ENCODE results near the gene SPG11. TPM values are rescaled to one million over a fixed set of nuclear protein-coding genes. Genes with fewer than 3 reads are reported as not detected.
"Not testable (repeated sequence)": the region's sequence is repeated elsewhere in the genome, so short reads cannot be mapped to it uniquely, and the experiment has no call there.

SPG11 gene
- polyA plus RNA-seq, 3 donors: 13.7 to 19.1 (median 17.8) TPM

DNA sequence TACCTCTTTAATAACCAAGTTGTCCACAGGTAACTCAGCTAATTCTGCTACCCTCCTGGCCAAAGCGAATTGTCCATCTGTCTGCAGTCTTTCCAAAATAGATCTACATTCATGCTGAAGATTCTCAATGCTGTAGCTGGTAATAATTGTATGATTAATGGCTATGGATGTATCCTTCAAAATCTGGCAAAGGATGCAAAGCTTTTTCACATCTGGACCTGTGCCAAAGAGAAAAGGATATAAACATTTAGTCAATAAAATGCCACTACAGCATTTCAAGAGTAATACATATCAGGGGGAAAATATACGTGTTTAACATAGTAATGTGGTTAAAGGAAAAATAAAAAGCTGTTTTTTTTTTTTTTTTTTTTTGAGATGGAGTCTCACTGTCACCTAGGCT is 77.8 kb downstream of the SPG11 start:
- whole genome bisulfite sequencing, 3 donors: 89 to 92% (median 91%) methylated on average over 2 of the region's 2 CpGs

GRCh38 chr15:44584162-44584749 is 79.2 kb downstream of the SPG11 start:
- 82 to 87% (median 86%) methylated on average over 5 of the region's 5 CpGs for WGBS, 3 donors
- H3K27ac ChIP-seq (ENCODE audit: low read depth, low read length): no peak overlapping the region

More for the DNA sequence above, 77.8 kb downstream of the SPG11 start:
- H3K27ac ChIP-seq (ENCODE audit: low read depth, low read length): no peak overlapping the region

DNA sequence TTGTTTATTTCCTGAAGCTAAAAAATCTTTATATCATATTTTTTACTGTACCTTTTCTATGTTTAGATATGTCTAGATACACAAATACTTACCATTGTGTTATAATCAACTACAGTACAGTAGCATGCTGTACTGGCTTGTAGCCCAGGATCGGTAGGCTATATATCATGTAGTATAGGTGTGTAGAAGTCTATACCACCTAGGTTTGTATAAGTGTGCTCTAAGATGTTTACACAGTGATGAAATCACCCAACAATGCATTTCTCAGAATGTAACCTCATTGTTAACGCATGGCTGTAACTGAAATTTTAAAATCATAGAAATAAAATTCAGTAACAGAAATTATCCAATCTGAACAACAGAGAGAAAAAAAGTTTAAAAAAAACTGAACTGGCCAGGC is 83.4 kb downstream of the SPG11 start:
- 85 to 96% (median 92%) methylated on average over 2 of the region's 2 CpGs for WGBS, 3 donors
- no peak overlapping the region for H3K27ac ChIP-seq (ENCODE audit: low read depth, low read length)

DNA sequence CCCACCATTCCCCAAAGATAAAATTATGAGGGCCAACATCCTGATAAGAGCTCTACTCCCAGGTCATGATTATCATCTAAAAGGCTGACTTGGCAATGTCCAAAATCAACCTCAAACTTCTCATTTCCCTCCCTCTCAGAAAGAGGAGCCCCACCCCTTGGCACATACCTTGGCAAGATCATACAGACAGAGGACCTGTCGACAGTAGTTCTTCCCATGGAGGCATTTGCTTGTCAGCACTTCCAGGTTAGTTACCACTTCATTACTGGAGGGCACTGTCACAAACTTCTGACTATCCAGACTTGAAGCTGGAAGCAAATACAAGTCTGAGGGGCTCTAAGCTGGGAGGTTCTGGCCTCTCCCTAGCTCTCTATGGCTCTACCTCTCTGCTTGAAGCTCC is 88.7 kb downstream of the SPG11 start:
- WGBS, 3 donors: 65 to 82% (median 76%) methylated on average over 1 of the region's 1 CpG

DNA sequence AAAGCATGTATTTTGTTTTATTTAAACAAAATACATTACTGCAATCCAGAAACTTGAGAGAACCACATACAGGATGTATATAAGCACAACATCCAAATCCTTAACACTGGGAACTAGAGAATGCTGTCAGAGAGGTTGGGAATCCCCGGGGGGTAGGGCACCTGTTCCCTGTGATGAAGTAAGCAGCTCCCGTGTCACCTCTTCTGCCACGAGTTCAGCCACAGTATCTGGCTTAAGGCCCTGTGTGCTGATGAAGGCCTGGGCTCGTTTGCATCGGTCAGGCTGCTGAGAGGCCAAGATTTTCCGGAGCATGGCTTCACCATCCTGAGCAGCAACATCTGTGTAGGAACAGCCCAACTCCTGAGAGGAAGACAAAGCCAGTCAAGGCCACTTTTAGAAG is 90.1 kb downstream of the SPG11 start:
- no peak overlapping the region for H3K27ac ChIP-seq (ENCODE audit: low read depth, low read length)
- 83 to 93% (median 87%) methylated on average over 6 of the region's 6 CpGs for whole genome bisulfite sequencing, 3 donors

More for the DNA sequence above, 88.7 kb downstream of the SPG11 start:
- no peak overlapping the region for H3K27ac ChIP-seq (ENCODE audit: low read depth, low read length)

- WGBS, 3 donors: 94 to 100% (median 96%) methylated on average over 4 of the region's 4 CpGs
- H3K27ac ChIP-seq (ENCODE audit: low read depth, low read length): no peak overlapping the region
Observed at GRCh38 chr15:44570361-44570760, 93.1 kb downstream of the SPG11 start.

DNA sequence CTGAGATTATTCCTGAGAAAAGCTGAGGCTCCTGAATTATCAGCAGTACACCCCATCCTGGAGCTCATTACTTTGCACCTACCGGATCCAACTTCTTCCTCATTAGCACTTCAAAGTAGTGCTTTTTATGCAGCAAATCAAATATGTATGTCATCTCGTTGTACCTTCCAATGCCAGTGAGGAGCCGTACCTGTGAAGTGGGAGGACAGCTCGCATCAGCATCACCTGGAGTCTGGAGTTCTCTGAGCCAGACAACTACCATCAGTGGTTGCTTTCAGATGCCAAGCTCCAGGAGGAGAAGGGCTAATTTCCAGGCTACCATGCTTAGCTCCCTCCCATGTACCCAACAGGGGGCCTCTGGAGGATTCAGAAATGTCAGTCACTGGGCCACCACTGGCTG is 94.1 kb downstream of the SPG11 start:
- H3K27ac ChIP-seq (ENCODE audit: low read depth, low read length): no peak overlapping the region
- WGBS, 3 donors: 97 to 98% (median 98%) methylated on average over 4 of the region's 4 CpGs

- WGBS, 3 donors: 80 to 85% (median 83%) methylated on average over 3 of the region's 3 CpGs
Observed at GRCh38 chr15:44568338-44568737, 95.1 kb downstream of the SPG11 start.

DNA sequence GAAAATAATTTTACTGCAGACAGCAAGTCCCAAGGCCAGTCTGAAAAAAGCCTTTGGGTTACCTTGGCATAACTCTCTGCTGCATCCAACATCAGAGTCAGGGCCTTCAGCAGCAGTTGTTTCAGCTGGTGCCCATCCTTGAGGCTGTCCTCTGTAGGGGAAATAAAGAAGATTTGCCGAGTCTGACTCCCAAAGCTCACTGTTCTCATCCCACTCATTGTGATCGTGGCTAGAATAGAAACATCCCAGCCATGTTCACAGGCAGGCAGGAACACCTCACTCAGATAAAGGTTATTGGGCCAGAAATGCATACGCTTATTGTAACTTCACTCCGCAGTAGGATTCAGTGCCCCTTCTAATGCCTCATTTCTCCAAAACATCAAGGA is 97.3 kb downstream of the SPG11 start:
- WGBS, 3 donors: 97 to 98% (median 98%) methylated on average over 4 of the region's 4 CpGs
- no peak overlapping the region for H3K27ac ChIP-seq (ENCODE audit: low read depth, low read length)

More at GRCh38 chr15:44568338-44568737, 95.1 kb downstream of the SPG11 start:
- H3K27ac ChIP-seq (ENCODE audit: low read depth, low read length): no peak overlapping the region

DNA sequence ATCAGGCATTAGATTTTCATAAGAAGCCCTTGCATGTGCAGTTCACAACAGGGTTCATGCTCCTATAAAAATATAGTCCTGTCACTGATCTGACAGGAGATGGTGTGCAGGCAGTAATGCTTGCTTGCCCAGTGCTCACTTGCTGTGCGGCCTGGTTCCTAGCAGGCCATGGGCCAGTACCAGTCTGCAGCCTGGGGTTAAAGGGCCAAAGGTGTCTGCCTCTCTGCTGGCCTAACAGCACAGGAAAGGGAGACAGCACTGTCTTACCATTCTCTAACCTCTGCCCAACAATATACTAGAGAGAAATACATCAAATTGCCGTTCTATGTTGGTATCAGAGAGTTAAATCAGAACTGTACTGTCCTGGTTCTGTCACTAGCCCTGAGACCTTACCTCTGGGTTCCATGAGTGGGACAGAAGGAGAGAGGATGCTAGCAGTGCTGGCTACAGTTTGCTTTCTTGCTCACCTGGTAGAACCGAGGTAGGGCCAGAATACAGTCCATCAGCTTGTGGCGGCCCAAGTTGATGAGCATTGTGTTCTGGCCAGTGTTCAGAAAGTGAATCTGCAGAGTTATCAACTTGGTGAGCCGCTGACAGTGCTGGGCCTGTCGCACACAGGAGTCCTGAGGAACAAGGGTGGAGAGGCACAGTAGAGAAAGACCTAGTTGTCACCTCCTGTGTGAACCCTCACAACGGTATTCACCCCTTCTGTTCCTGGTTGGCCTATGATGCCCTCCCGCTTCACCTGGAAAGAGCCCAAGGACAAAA is 97.9 kb downstream of the SPG11 start:
- H3K27ac ChIP-seq (ENCODE audit: low read depth, low read length): no peak overlapping the region
- WGBS, 3 donors: 92 to 99% (median 97%) methylated on average over 8 of the region's 8 CpGs

DNA sequence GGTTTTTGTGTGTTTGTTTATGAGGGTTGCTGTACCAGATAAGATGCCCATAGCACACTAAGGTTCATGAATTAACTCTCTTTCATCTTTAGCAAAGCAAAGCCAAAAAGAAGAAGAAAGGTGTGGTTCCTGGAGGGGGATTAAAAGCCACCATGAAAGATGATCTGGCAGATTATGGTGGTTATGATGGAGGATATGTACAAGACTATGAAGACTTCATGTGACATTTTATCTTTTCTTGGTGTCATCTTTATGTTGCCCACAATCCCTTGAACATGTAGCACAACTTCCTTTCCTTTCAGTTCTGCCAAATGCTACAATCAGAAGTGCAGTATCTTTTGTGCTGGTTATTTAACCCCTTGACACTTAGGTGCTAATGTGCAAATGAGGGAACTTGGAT is 102.5 kb downstream of the SPG11 start:
- H3K27ac ChIP-seq (ENCODE audit: low read depth, low read length): not testable (repeated sequence)

- H3K27ac ChIP-seq (ENCODE audit: low read depth, low read length): no peak overlapping the region
- WGBS, 3 donors: 76 to 92% (median 89%) methylated on average over 4 of the region's 4 CpGs
Observed at GRCh38 chr15:44554934-44555723, 108.3 kb downstream of the SPG11 start.

GRCh38 chr15:44550734-44551133 is 112.7 kb downstream of the SPG11 start:
- 91 to 93% (median 93%) methylated on average over 4 of the region's 4 CpGs for WGBS, 3 donors
- no peak overlapping the region for H3K27ac ChIP-seq (ENCODE audit: low read depth, low read length)

- no peak overlapping the region for H3K27ac ChIP-seq (ENCODE audit: low read depth, low read length)
- WGBS, 3 donors: 32 to 35% (median 33%) methylated on average over 3 of the region's 3 CpGs
Observed at GRCh38 chr15:44550256-44550655, 113.2 kb downstream of the SPG11 start.

- WGBS, 3 donors: 97 to 99% (median 97%) methylated on average over 9 of the region's 9 CpGs
- H3K27ac ChIP-seq (ENCODE audit: low read depth, low read length): not testable (repeated sequence)
Observed at GRCh38 chr15:44549152-44549551, 114.3 kb downstream of the SPG11 start.

DNA sequence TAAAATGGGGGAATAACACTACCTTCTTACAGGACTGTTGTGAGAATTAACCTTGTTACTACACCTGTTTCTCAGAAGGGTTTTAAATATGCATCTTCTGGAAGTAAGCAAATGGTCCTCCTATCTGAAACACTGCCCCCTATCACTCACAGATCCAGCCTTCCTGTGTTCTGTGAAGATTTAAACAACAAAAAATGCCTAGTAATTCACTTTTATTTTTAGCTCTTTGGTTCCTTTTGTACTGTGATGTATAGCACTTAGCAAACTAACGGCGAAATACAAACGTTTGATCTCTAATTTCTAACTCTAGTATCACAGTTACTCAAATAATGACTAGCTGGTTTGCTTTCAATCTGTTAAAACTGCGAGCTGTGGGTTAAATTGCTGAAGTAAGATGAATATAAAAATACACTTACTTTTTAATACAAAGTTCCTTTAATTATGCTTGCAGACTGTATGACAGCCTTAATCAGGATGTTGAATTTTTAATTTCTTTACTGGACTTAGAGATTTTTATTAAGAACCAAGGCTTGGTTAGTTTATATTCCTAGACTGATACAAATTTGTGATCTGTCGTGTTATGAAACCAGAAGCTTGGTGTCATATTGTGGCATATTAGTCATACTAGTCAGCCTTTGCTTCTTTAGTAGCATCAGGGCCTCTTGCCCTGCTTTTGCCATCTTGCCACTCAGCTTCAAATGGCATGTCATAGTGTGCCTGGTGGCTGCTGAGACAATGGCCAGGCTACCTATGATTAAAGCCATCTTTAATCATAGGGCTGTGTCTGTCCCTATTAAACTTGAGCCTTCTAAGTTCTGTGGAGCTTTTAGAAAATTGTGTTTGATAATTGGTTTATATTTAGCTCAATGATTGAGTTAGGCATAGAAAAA is 117.3 kb downstream of the SPG11 start:
- H3K27ac ChIP-seq (ENCODE audit: low read depth, low read length): no peak overlapping the region
- 32 to 55% (median 53%) methylated on average over 5 of the region's 5 CpGs for WGBS, 3 donors

DNA sequence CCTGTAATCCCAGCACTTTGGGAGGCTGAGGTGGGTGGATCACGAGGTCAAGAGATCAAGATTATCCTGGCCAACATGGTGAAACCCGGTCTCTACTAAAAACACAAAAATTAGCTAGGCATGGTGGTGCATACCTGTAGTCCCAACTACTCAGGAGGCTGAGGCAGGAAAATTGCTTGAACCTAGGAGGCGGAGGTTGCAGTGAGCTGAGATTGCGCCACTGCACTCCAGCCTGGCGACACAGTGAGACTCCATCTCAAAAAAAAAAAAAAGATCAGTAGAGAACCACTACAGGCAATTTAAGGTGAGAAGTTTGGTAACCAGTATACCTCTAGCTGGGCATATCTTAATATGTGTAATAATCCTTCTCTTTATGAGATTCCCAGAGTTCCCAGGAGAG is 118.7 kb downstream of the SPG11 start:
- 75 to 82% (median 81%) methylated on average over 5 of the region's 5 CpGs for WGBS, 3 donors
- H3K27ac ChIP-seq (ENCODE audit: low read depth, low read length): not testable (repeated sequence)

DNA sequence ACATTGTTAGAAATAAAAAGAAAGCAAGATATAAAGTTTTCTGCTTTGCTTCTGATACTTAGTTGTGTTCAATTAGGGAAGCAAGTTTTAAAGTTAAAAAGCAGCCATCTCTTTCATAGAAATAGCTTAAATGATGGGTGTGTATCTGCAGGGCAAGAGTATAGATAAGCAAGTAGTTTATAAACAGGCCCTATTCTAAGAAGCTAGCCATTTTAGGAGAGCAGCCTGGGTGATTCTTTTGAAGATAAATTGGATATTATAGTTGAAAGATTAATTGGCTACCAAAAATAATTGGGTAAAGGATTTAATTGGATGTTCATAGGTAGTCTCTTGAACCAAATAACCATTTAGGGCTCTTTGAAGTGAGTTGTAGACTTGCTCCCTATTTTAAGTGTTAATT is 120.9 kb downstream of the SPG11 start:
- no peak overlapping the region for H3K27ac ChIP-seq (ENCODE audit: low read depth, low read length)
